NCI-H2107 (cell line): ENCODE measurements around the gene NRG2.

Experiments
- DNase-seq: peaks from one replicate; lab custom pipeline; 2025; lab: John Stamatoyannopoulos, UW

Gene NRG2

GRCh38 chr5:139880416-139881142 is 162.5 kb downstream of the NRG2 start:
- no peak for DNase-seq

- no peak for DNase-seq
Observed at GRCh38 chr5:139878093-139878492, 165.0 kb downstream of the NRG2 start.

- DNase-seq, result no peak
Observed at GRCh38 chr5:139877129-139877597, 165.9 kb downstream of the NRG2 start.

GRCh38 chr5:139875957-139876356 is 167.1 kb downstream of the NRG2 start:
- no peak for DNase-seq

GRCh38 chr5:139872851-139873794 is 170.0 kb downstream of the NRG2 start:
- no peak for DNase-seq

- DNase-seq, result no peak
Observed at GRCh38 chr5:139872052-139872766, 170.9 kb downstream of the NRG2 start.

GRCh38 chr5:139871614-139872013 is 171.5 kb downstream of the NRG2 start:
- no peak for DNase-seq

- DNase-seq, result no peak
Observed at GRCh38 chr5:139870677-139871076, 172.4 kb downstream of the NRG2 start.

GRCh38 chr5:139869042-139869790 is 173.9 kb downstream of the NRG2 start:
- no peak for DNase-seq

- no peak for DNase-seq
Observed at GRCh38 chr5:139867581-139867980, 175.5 kb downstream of the NRG2 start.

GRCh38 chr5:139867109-139867508 is 176.0 kb downstream of the NRG2 start:
- no peak for DNase-seq

- no peak for DNase-seq
Observed at GRCh38 chr5:139864716-139865483, 178.2 kb downstream of the NRG2 start.

- DNase-seq, result no peak
Observed at GRCh38 chr5:139863855-139864558, 179.1 kb downstream of the NRG2 start.

GRCh38 chr5:139863361-139863760 is 179.7 kb downstream of the NRG2 start:
- no peak for DNase-seq

- DNase-seq, result no peak
Observed at GRCh38 chr5:139862803-139863202, 180.3 kb downstream of the NRG2 start.

GRCh38 chr5:139862313-139862712 is 180.8 kb downstream of the NRG2 start:
- DNase-seq, result no peak

- no peak for DNase-seq
Observed at GRCh38 chr5:139861889-139862207, 181.3 kb downstream of the NRG2 start.

- no peak for DNase-seq
Observed at GRCh38 chr5:139861021-139861888, 181.8 kb downstream of the NRG2 start.

GRCh38 chr5:139859013-139859412 is 184.1 kb downstream of the NRG2 start:
- no peak for DNase-seq
